Right ventricle myocardium inferior (tissue), 1 donor: ENCODE results near the gene TBC1D24. TPM values are rescaled to one million over a fixed set of nuclear protein-coding genes. Genes with fewer than 3 reads are reported as not detected.
A peak's percentile ranks its signal among the peaks of the same experiment; 100 is the strongest.
"Not testable (repeated sequence)": the region's sequence is repeated elsewhere in the genome, so short reads cannot be mapped to it uniquely, and the experiment has no call there.

Source experiments
- ATAC-seq: fragments of 200-7000 bp; cut with Tn5 transposase; one replicate; pipeline ENCODE4 v1.9.1; 2020; ENCODE audit warnings: mild to moderate bottlenecking, moderate library complexity
- DNase-seq: peaks from one replicate; pipeline ENCODE4 v3.0.0; 2021; ENCODE audit errors: missing footprints
- intact Hi-C: fragments of 100-400 bp; cut with DNase I; formaldehyde crosslinking; loops from one replicate; pipeline ENCODE4 v1.11.0; 2022
- total RNA-seq: library from RNA; stranded (reverse); fragmentation: NEBNext Ultra II Directional; extraction: Animal tissue kit (Norgen Biotek cat#: 25700); gene quantifications from one replicate; pipeline ENCODE4 v1.2.1, GENCODE V29; 2021
- donor health status: DM: no; HTN: yes; CAD: no; lungs with severe emphysema.

Gene TBC1D24
- total RNA-seq, 1 donor from 2014 or later = 14.8 TPM

DNA sequence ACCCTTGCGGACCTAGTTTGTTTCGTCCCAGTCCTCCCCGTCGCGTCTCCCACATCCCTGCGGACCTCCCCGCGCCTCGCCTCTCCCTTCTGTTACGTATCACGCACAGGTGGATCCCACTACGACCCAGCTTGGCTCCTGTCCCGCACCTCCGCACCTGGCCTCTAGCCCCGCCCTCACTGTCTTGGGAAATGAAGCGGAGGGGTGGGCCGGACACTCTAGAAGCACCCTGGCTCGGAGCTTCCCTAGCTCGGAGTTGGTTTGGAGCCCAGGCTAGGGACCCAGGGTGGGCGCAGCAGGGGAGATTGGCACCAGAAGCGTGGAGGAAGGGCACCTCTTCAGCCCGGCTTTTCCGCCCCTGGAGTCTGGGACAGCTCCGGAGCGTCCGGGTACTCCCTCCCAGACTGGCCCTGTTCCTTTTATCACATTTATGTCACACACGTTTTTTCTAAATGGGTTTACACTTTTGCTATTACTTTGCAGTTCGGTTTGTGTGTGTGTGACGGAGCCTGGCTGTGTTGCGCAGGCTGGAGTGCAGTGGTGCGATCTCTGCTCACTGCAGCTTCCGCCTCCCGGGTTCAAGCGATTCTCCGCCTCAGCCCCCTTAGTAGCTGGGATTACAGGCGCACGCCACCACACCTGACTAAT lies 57.7 kb downstream of the TBC1D24 start:
- intact Hi-C loops = no loop called here
- peak; percentile 10 for ATAC-seq
- DNase-seq = peak; percentile 85

DNA sequence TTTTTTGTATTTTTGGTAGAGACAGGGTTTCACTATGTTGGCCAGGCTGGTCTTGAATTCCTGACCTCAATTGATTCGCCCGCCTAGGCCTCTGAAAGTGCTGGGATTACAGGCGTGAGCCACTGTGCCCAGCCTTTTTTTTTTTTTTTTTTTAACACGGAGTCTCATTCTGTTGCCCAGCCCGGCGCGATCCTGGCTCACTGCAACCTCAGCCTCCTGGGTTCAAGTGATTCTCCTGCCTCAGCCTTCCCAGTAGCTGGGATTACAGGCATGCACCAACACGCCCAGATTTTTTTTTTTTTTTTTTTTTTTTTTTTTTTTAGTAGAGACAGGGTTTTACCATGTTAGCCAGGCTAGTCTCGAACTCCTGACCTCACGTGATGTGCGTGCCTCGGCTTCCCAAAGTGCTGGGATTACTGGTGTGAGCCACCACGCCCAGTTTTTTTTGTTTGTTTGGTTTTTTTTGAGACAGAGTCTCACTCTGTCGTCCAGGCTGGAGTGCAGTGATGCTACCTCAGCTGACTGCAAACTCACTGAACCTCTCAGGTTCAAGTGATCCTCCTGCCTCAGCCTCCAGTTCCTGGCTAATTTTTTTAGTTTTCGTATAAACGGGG lies 58.3 kb downstream of the TBC1D24 start:
- DNase-seq, intact Hi-C loops, ATAC-seq: not testable (repeated sequence)

- DNase-seq = peak; percentile 15
- ATAC-seq = no peak
- intact Hi-C loops = no loop called here
Measured at GRCh38 chr16:2533912-2534311, 59.0 kb downstream of the TBC1D24 start.

DNA sequence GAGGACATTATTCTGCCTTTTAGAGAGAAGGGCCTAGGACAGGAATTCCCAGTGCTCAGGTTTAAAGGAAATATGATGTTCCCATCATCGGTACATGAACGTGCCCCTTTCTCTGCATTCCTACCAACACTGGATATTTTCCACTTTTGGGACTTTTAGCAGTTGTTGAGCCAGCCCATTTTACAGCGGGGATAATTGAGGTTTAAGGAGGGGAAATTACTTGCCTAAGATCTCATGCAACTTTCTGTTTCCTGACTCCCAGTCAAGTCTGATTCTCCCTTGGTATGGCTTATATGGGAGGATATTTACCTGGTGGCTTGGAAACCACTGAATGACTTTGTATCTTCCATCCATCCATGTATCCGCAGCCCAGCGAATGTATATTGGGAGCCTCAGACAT lies 59.4 kb downstream of the TBC1D24 start:
- DNase-seq, intact Hi-C loops, ATAC-seq: not testable (repeated sequence)

DNA sequence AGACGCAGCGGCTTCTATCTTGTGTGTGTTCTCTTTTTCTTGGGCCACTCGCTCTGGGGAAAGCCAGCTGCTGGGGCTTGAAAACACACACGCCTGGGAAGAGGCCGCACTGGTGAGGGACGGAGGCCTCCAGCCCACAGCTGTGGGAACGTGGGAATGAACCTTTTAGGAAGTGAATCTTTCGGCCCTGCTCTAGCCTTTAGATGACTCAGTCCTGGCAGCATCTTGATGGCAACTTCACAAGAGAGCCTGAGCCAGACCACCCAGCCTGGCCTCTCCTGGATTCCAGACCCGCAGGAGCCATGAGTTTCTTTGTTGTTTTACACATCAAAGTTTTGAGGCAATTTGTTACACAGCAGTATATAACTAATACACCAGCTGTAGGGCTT lies 60.7 kb downstream of the TBC1D24 start:
- ATAC-seq = no peak
- intact Hi-C loops = no loop called here
- DNase-seq = peak; percentile 34

DNA sequence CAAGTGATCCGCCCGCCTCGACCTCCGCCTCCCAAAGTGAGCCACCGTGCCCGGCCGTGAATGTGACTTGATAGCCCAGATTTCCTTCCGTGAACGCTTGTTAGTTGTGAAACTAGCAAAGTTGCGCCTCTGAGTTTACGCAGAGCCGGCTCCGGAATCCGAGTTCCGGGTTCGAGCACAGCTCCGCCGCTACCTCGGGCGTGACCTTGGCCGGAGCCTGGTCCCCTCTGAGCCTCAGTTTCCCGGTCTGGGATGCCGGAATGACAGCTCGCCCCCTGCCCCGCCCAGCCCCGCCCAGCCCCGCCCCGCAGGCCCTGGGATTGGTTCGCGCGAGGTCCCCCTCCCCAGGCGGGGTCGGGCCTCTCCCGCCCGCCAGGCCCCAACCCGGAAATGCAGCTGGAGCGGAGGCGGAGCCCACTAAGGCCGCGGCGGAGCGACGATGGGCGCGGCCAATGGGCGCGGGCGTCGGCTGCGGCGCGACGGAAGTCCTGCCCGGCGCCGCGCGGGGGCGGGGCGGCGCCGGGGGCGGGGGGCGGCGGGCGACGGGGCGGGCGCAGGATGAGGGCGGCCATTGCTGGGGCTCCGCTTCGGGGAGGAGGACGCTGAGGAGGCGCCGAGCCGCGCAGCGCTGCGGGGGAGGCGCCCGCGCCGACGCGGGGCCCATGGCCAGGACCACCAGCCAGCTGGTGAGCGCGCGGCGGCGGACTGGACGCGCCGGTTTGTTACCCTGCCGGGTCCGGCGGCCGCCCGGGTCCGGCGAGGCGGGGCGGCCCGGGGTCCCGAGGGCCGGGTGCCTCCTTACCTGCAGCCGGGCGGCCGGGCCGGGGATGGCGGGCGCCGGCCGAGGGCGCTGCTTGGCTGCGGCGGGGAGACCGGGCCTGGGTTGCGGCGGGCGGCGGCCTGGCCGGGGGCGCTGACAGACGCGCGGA lies 62.8 kb downstream of the TBC1D24 start, which contains the start of gene PDPK1:
Gene PDPK1, plus strand, starts transcription at position 571 of the 929 bp plus-strand sequence. Its CDS starts 92 bp downstream, at position 663.
- ATAC-seq = peak; percentile 96
- intact Hi-C loops = no loop called here
- peak; percentile 96 for DNase-seq

GRCh38 chr16:2539192-2539844 lies 64.4 kb downstream of the TBC1D24 start:
- intact Hi-C loops, ATAC-seq, DNase-seq: not testable (repeated sequence)

DNA sequence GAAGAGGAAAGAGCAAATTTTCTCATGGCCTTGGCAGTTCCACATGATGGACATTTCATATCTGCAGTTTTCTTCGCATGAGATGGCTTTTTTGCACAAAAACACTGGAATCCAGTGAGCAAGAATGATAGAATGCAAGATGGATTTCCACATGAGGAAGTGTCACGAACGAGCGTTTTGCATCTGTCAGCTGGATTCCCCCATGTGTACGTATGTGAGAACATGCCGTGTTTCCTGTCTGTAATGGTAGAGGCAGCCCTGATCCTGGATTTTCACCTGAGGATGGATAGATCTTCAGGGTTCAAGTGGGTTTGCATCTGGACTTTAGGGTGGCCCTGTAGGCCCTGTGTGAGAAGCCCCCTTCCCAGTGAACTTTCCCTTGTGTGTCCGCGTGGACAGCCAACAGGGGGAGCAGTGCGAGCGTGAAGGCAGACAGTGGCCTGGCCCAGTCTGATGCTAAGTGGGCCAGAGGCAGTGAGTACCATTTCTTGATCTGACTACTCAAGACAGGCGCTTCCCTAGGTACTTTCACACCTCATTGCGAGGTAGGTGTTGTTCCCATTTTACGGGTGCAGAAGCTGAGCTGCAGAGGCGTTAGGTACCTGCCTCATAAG lies 65.0 kb downstream of the TBC1D24 start:
- DNase-seq, intact Hi-C loops, ATAC-seq: not testable (repeated sequence)

DNA sequence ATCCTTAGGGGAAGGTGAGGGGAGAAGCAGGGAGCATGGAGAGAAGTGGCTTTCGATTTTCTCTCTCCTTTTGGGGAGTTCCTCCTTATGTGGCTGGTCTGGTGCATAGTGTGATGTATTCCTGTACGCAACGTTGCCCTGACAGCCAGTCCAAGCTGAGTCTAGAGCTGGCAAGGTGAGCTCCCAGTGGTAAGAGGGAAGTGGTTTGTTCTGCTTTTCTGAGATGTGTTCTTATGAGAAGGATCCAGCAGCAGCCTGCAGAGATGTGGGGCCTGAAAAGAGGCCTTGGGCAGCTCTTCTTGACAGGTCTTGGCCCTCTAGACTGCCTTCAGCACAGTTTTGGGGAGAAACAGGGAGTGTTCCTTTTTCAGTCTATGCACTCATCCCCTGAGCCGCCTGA lies 66.0 kb downstream of the TBC1D24 start:
- DNase-seq, ATAC-seq, intact Hi-C loops: not testable (repeated sequence)

- intact Hi-C loops, DNase-seq, ATAC-seq: not testable (repeated sequence)
Measured at GRCh38 chr16:2541409-2541808, 66.5 kb downstream of the TBC1D24 start.

DNA sequence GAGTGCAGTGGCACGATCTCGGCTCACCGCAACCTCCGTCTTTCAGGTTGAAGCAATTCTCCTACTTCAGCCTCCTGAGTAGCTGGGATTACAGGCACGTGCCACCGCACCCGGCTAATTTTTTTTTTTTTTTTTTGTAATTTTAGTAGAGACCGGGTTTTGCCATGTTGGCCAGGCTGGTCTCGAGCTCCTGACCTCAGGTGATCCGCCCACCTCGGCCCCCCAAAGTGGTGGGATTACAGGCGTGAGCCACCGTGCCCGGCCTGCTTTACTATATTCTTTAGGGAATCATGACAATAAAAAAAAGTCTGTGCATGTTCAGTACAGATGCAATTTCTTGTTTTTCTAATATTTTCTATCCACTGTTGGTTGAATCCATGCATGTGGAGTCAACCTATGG lies 68.8 kb downstream of the TBC1D24 start:
- DNase-seq, ATAC-seq, intact Hi-C loops: not testable (repeated sequence)

GRCh38 chr16:2550283-2550878 lies 75.5 kb downstream of the TBC1D24 start:
- ATAC-seq, intact Hi-C loops, DNase-seq: not testable (repeated sequence)

GRCh38 chr16:2551420-2551889 lies 76.5 kb downstream of the TBC1D24 start:
- DNase-seq = peak; percentile 9
- ATAC-seq, intact Hi-C loops: not testable (repeated sequence)

- ATAC-seq, intact Hi-C loops: not testable (repeated sequence)
Measured at GRCh38 chr16:2554709-2555425, 79.9 kb downstream of the TBC1D24 start.

More at GRCh38 chr16:2554709-2555425, 79.9 kb downstream of the TBC1D24 start:
- DNase-seq = not testable (repeated sequence)
